ENCODE results near the gene BCAT1. TPM values are rescaled to one million over a fixed set of nuclear protein-coding genes. Genes with fewer than 3 reads are reported as not detected.

The BCAT1 gene
- total RNA-seq, 1 experiment from 2014 or later: 0.74 TPM

DNA sequence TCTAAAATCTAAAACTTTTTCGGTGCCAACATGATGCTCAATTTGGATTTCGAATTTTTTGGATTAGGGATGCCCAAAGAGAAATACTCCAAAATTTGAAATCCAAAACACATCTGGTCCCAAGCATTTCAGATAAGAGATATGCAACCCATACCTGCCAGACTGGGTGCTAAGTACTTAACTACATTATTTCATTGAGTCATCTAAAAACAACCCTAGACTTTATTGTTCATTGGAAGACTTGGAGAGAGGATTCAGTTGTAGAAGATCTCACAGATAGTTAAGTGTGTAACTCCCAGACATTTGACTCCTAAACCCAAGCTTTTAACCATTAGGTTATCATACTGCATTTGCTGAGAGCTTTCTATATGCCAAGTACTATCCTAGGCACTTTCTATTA lies 102.2 kb downstream of the BCAT1 start:
- H3K9ac ChIP-seq (ENCODE audit: low read length): no peak overlapping the region
- peaks cover 8% of the 10 kb centered on the region; the same call in 1 of the 2 replicates for H3K27me3 ChIP-seq (ENCODE audit: insufficient read depth, low read length)
- H3K36me3 ChIP-seq (ENCODE audit: control insufficient read depth in 1 of 2, insufficient read depth in 2 of 2, low read length in 2 of 2): no peaks in the 10 kb centered on the region
- H3K27ac ChIP-seq (ENCODE audit: low read depth, low read length): no peak overlapping the region
- POLR2A ChIA-PET: no interaction called here
- intact Hi-C loops (cut with micrococcal nuclease): no loop called here
- H3K9me2 ChIP-seq (ENCODE audit: insufficient read depth): no peaks in the 10 kb centered on the region
- DNase-seq (ENCODE audit: low read depth, low spot score) (no peak), ATAC-seq (no peak)
- no peak overlapping the region for H3K4me3 ChIP-seq (replicated peaks in 1 of 2; ENCODE audit: low read depth in 1 of 2, low read length in 2 of 2)
- no peaks in the 10 kb centered on the region for H3K4me1 ChIP-seq (ENCODE audit: control insufficient read depth in 1 of 2, insufficient read depth in 2 of 2, low read length in 2 of 2)
- no peak for TF ChIP-seq POLR2A (IDR thresholded peaks at IDR 0.05; ENCODE audit: borderline replicate concordance, extremely low read depth, insufficient read depth, insufficient read length)
- TF ChIP-seq SP1 (IDR thresholded peaks at IDR 0.05; ENCODE audit: low read depth): no peak
- TF ChIP-seq SIN3A (IDR thresholded peaks at IDR 0.05; ENCODE audit: low read depth): no peak
- TF ChIP-seq REST (IDR thresholded peaks at IDR 0.05; ENCODE audit: low read depth): no peak
- TF ChIP-seq JUND (IDR thresholded peaks at IDR 0.05): no peak
- TF ChIP-seq MAX (IDR thresholded peaks at IDR 0.05): no peak
- CTCF ChIA-PET: no interaction called here
- no peak overlapping the region for H3K4me2 ChIP-seq (ENCODE audit: low read length)
- no peaks in the 10 kb centered on the region for H4K20me1 ChIP-seq (ENCODE audit: insufficient read depth)
- RAD21 ChIA-PET (ENCODE audit: low non-redundant PET in 1 of 2, low total read pairs in 2 of 2, uncharacterized antibody in 2 of 2, unreplicated experiment in 2 of 2): no interaction called here
- no TSS peak for BruUV-seq (replicated peaks)
- no peak overlapping the region for H2AFZ ChIP-seq (ENCODE audit: low read depth, low read length, poor library complexity, severe bottlenecking)
- no peaks in the 10 kb centered on the region for H3K9me3 ChIP-seq (ENCODE audit: control insufficient read depth in 1 of 2, insufficient read depth in 1 of 2, low read depth in 1 of 2, low read length in 2 of 2)
- no peaks in the 10 kb centered on the region for H3K79me2 ChIP-seq (ENCODE audit: insufficient read depth, low read length)

GRCh38 chr12:24845615-24846014 lies 103.3 kb downstream of the BCAT1 start:
- ChIA-PET POLR2A (no interaction called here), RAD21 (ENCODE audit: low non-redundant PET in 1 of 2, low total read pairs in 2 of 2, uncharacterized antibody in 2 of 2, unreplicated experiment in 2 of 2) (no interaction called here), CTCF (no interaction called here)
- no peak overlapping the region for H2AFZ ChIP-seq (ENCODE audit: low read depth, low read length, poor library complexity, severe bottlenecking)
- intact Hi-C loops (cut with micrococcal nuclease): no loop called here
- no peak overlapping the region for H3K9ac ChIP-seq (ENCODE audit: low read length)
- H3K4me3 ChIP-seq (replicated peaks in 1 of 2; ENCODE audit: low read depth in 1 of 2, low read length in 2 of 2): no peak overlapping the region
- H3K27ac ChIP-seq (ENCODE audit: low read depth, low read length): no peak overlapping the region
- no peaks in the 10 kb centered on the region for H3K9me3 ChIP-seq (ENCODE audit: control insufficient read depth in 1 of 2, insufficient read depth in 1 of 2, low read depth in 1 of 2, low read length in 2 of 2)
- H3K4me2 ChIP-seq (ENCODE audit: low read length): no peak overlapping the region
- no peak for ATAC-seq
- no peak for TF ChIP-seq EZH2phosphoT487 (IDR thresholded peaks at IDR 0.05; ENCODE audit: borderline replicate concordance)
- TF ChIP-seq EGR1 (IDR thresholded peaks at IDR 0.05; ENCODE audit: low read depth): no peak
- TF ChIP-seq RAD21 (IDR thresholded peaks at IDR 0.05; ENCODE audit: low read depth): no peak
- no peak for TF ChIP-seq SP1 (IDR thresholded peaks at IDR 0.05; ENCODE audit: low read depth)
- no peak for TF ChIP-seq CBX3 (IDR thresholded peaks at IDR 0.05; ENCODE audit: low read depth)
- no peak for TF ChIP-seq FOSL1 (IDR thresholded peaks at IDR 0.05; ENCODE audit: low read depth)
- TF ChIP-seq, protein P1, sequence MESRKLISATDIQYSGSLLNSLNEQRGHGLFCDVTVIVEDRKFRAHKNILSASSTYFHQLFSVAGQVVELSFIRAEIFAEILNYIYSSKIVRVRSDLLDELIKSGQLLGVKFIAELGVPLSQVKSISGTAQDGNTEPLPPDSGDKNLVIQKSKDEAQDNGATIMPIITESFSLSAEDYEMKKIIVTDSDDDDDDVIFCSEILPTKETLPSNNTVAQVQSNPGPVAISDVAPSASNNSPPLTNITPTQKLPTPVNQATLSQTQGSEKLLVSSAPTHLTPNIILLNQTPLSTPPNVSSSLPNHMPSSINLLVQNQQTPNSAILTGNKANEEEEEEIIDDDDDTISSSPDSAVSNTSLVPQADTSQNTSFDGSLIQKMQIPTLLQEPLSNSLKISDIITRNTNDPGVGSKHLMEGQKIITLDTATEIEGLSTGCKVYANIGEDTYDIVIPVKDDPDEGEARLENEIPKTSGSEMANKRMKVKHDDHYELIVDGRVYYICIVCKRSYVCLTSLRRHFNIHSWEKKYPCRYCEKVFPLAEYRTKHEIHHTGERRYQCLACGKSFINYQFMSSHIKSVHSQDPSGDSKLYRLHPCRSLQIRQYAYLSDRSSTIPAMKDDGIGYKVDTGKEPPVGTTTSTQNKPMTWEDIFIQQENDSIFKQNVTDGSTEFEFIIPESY (IDR thresholded peaks at IDR 0.05; ENCODE audit: extremely low read depth, insufficient replicate concordance, low read length): no peak
- H3K79me2 ChIP-seq (ENCODE audit: insufficient read depth, low read length): no peaks in the 10 kb centered on the region
- no peaks in the 10 kb centered on the region; the same call in 1 of the 2 replicates for H3K27me3 ChIP-seq (ENCODE audit: insufficient read depth, low read length)
- H3K36me3 ChIP-seq (ENCODE audit: control insufficient read depth in 1 of 2, insufficient read depth in 2 of 2, low read length in 2 of 2): no peaks in the 10 kb centered on the region
- BruUV-seq (replicated peaks): no TSS peak
- no peaks in the 10 kb centered on the region for H3K4me1 ChIP-seq (ENCODE audit: control insufficient read depth in 1 of 2, insufficient read depth in 2 of 2, low read length in 2 of 2)
- H3K9me2 ChIP-seq (ENCODE audit: insufficient read depth): no peaks in the 10 kb centered on the region
- no peaks in the 10 kb centered on the region for H4K20me1 ChIP-seq (ENCODE audit: insufficient read depth)
- DNase-seq (ENCODE audit: low read depth, low spot score): no peak

All from HCT116 (cell line).